Common myeloid progenitor, CD34-positive (primary cell): ENCODE data around the gene SLC10A6. TPM values are rescaled to one million over a fixed set of nuclear protein-coding genes. Genes with fewer than 3 reads are reported as not detected.
A peak's percentile ranks its signal among the peaks of the same experiment; 100 is the strongest.

Experiments used
- CTCF ChIA-PET: fragments of 350-600 bp; sonication (Branson Sonifier 250); formaldehyde crosslinking; loops from one replicate; lab custom pipeline; 2021; ENCODE audit warnings: antibody characterized with exemption; lab: Charles Lee
- POLR2A ChIA-PET: fragments of 350-600 bp; sonication (Branson Sonifier 250); formaldehyde crosslinking; loops from one replicate; lab custom pipeline; 2021; ENCODE audit warnings: antibody characterized with exemption; lab: Charles Lee
- DNase-seq, 3 donors: peaks; one replicate each; pipeline versions ENCODE4 v3.0.0 to v3.0.0-alpha.2; 2013
- H3K27ac ChIP-seq, 2 experiments: 1 replicate in 1 of 2; 2 replicates in 1 of 2; pipeline ENCODE4 v1.7.0; 2013; ENCODE audit warnings: inconsistent platforms in 2 of 2, low read length in 2 of 2, mild to moderate bottlenecking in 2 of 2, low read depth in 1 of 2, moderate library complexity in 1 of 2; ENCODE audit not compliant: severe bottlenecking in 2 of 2, insufficient read depth in 1 of 2, poor library complexity in 1 of 2
- H3K27me3 ChIP-seq, 5 experiments: replicated peaks in 2 of 5; 1 replicate in 3 of 5; 2 replicates in 2 of 5; pipeline versions ENCODE4 v1.6.1 to v1.7.0; 2013; ENCODE audit warnings: low read length in 4 of 5, mild to moderate bottlenecking in 2 of 5, moderate library complexity in 2 of 5, inconsistent platforms in 1 of 5; ENCODE audit not compliant: insufficient read depth in 5 of 5, control insufficient read depth in 4 of 5
- H3K36me3 ChIP-seq, 4 experiments: 1 replicate in 2 of 4; 2 replicates in 2 of 4; pipeline versions ENCODE4 v1.6.1 to v1.7.0; 2013; ENCODE audit warnings: low read length in 3 of 4, control low read depth in 1 of 4, mild to moderate bottlenecking in 1 of 4; ENCODE audit not compliant: control insufficient read depth in 4 of 4, insufficient read depth in 4 of 4
- H3K4me1 ChIP-seq, 4 experiments: 1 replicate in 3 of 4; 2 replicates in 1 of 4; pipeline versions ENCODE4 v1.6.1 to v1.7.1; 2013; ENCODE audit warnings: low read length in 3 of 4, mild to moderate bottlenecking in 3 of 4, control low read depth in 1 of 4, inconsistent platforms in 1 of 4, moderate library complexity in 1 of 4; ENCODE audit not compliant: control insufficient read depth in 4 of 4, insufficient read depth in 4 of 4; ENCODE audit errors: control extremely low read depth in 1 of 4
- H3K4me3 ChIP-seq, 7 experiments: 1 replicate in 4 of 7; 2 replicates in 3 of 7; pipeline versions ENCODE4 v1.5.1 to v1.7.0; 2013; ENCODE audit warnings: mild to moderate bottlenecking in 7 of 7, low read length in 6 of 7, moderate library complexity in 6 of 7, inconsistent platforms in 2 of 7, low read depth in 2 of 7, control low read depth in 1 of 7; ENCODE audit not compliant: insufficient read depth in 4 of 7, control insufficient read depth in 1 of 7; ENCODE audit errors: extremely low read depth in 1 of 7
- H3K9me3 ChIP-seq, 5 experiments: 1 replicate in 4 of 5; 2 replicates in 1 of 5; pipeline versions ENCODE4 v1.6.1 to v1.7.1; 2013; ENCODE audit warnings: low read length in 4 of 5, mild to moderate bottlenecking in 2 of 5, inconsistent platforms in 1 of 5, low read depth in 1 of 5, moderate library complexity in 1 of 5; ENCODE audit not compliant: control insufficient read depth in 4 of 5, insufficient read depth in 2 of 5; ENCODE audit errors: control extremely low read depth in 1 of 5
- whole genome bisulfite sequencing: methylation state at CpG from one replicate; pipeline ENCODE4 v1.1.5; 2013; ENCODE audit not compliant: insufficient coverage; 5-methylcytosine and 5-hydroxymethylcytosine counted together
- polyA plus RNA-seq: library from polyadenylated mRNA; unstranded; fragments of 120-200 nt; gene quantifications from one replicate; pipeline ENCODE4 v1.2.1, GENCODE V29; 2013

The SLC10A6 gene
- not detected for polyA plus RNA-seq

GRCh38 chr4:86848732-86849619 lies at the start of gene SLC10A6:
Gene SLC10A6, minus strand, starts transcription at chr4:86849384. Its CDS starts 269 bp downstream, at chr4:86849115.
- Histone ChIP-seq H3K36me3 (no peaks in the 10 kb centered on the region), H3K27me3 (no peaks in the 10 kb centered on the region), H3K27ac (no peak within 1 kb of the TSS), H3K4me1 (no peaks in the 10 kb centered on the region), H3K4me3 (no peak within 1 kb of the TSS), H3K9me3 (no peaks in the 10 kb centered on the region)
- ChIA-PET POLR2A (interaction anchor here (0.8 kb wide), 1 partner anchor 10 kb away, joined by 3 read pairs; no protein-coding TSS in a partner anchor), CTCF (interaction anchor here (1.3 kb wide), 1 partner anchor 19 kb away, joined by 3 read pairs; no protein-coding TSS in a partner anchor)
- no peak for DNase-seq
- 98% methylated on average over 11 of the region's 11 CpGs for WGBS

- 80% methylated on average over 3 of the region's 4 CpGs for WGBS
- Histone ChIP-seq H3K27ac (no peak overlapping the region), H3K4me3 (no peak overlapping the region), H3K9me3 (no peaks in the 10 kb centered on the region), H3K4me1 (no peaks in the 10 kb centered on the region), H3K27me3 (no peaks in the 10 kb centered on the region), H3K36me3 (no peaks in the 10 kb centered on the region)
- POLR2A ChIA-PET, result no interaction called here
- CTCF ChIA-PET, result interaction anchor here (1.0 to 4.2 kb wide), 4 partner anchors 12 to 401 kb away, joined by 4 to 31 read pairs (median 13); no protein-coding TSS in a partner anchor
- DNase-seq, result peak in 1 of 3 donors; percentile 33
Measured at GRCh38 chr4:86898562-86898961, 49.4 kb upstream of the SLC10A6 start.

GRCh38 chr4:86896596-86896995 lies 47.4 kb upstream of the SLC10A6 start:
- Histone ChIP-seq H3K4me1 (peaks cover 0 to 11% (median 11%) of the 10 kb centered on the region in 4 experiments), H3K36me3 (no peaks in the 10 kb centered on the region), H3K4me3 (no peak overlapping the region), H3K9me3 (no peaks in the 10 kb centered on the region), H3K27me3 (no peaks in the 10 kb centered on the region), H3K27ac (no peak overlapping the region)
- 64% methylated on average over 4 of the region's 4 CpGs for WGBS
- POLR2A ChIA-PET, result no interaction called here
- CTCF ChIA-PET, result interaction anchor here (1.2 to 2.6 kb wide), 5 partner anchors 12 to 416 kb away, joined by 3 to 39 read pairs (median 4); no protein-coding TSS in a partner anchor
- DNase-seq, result no peak

GRCh38 chr4:86895692-86896488 lies 46.7 kb upstream of the SLC10A6 start:
- ChIA-PET CTCF (interaction anchor here (0.9 to 10.5 kb wide), 6 partner anchors 341 to 415 kb away, joined by 3 to 122 read pairs (median 4); no protein-coding TSS in a partner anchor), POLR2A (no interaction called here)
- H3K4me3 ChIP-seq, result no peak overlapping the region
- 43% methylated on average over 2 of the region's 6 CpGs for WGBS
- H3K27ac ChIP-seq, result no peak overlapping the region
- peaks cover 0 to 12% (median 11%) of the 10 kb centered on the region in 4 experiments for H3K4me1 ChIP-seq
- no peaks in the 10 kb centered on the region for H3K36me3 ChIP-seq
- DNase-seq, result peak; percentile 68 to 85 (median 82)
- H3K27me3 ChIP-seq, result peaks cover 0 to under 1% (median 0%) of the 10 kb centered on the region in 5 experiments
- no peaks in the 10 kb centered on the region for H3K9me3 ChIP-seq

- no peak overlapping the region for H3K27ac ChIP-seq
- no peaks in the 10 kb centered on the region for H3K36me3 ChIP-seq
- no peaks in the 10 kb centered on the region for H3K9me3 ChIP-seq
- no peak overlapping the region for H3K4me3 ChIP-seq
- DNase-seq, result no peak
- H3K4me1 ChIP-seq, result peaks cover 0 to 12% (median 11%) of the 10 kb centered on the region in 4 experiments
- CTCF ChIA-PET, result interaction anchor here (1.0 to 10.5 kb wide), 5 partner anchors 9 to 398 kb away, joined by 3 to 122 read pairs (median 4); no protein-coding TSS in a partner anchor
- POLR2A ChIA-PET, result no interaction called here
- H3K27me3 ChIP-seq, result peaks cover 0 to 3% (median 0%) of the 10 kb centered on the region in 5 experiments
Measured at GRCh38 chr4:86894455-86894854, 45.3 kb upstream of the SLC10A6 start.

- Histone ChIP-seq H3K27ac (no peak overlapping the region), H3K36me3 (no peaks in the 10 kb centered on the region), H3K9me3 (no peaks in the 10 kb centered on the region), H3K4me3 (no peak overlapping the region), H3K4me1 (peaks cover 0 to 12% (median 11%) of the 10 kb centered on the region in 4 experiments), H3K27me3 (peaks cover 0 to 3% (median 0%) of the 10 kb centered on the region in 5 experiments)
- ChIA-PET CTCF (interaction anchor here (0.8 to 10.5 kb wide), 3 partner anchors 29 to 396 kb away, joined by 3 to 122 read pairs (median 6); no protein-coding TSS in a partner anchor), POLR2A (interaction anchor here (1.1 kb wide), 1 partner anchor 395 kb away, joined by 3 read pairs; no protein-coding TSS in a partner anchor)
- no peak for DNase-seq
- WGBS, result 96% methylated on average over 17 of the region's 19 CpGs
Measured at GRCh38 chr4:86893136-86893535, 44.0 kb upstream of the SLC10A6 start.
